Measurements from ENCODE around the gene ACAA2. TPM values are rescaled to one million over a fixed set of nuclear protein-coding genes. Genes with fewer than 3 reads are reported as not detected.
"Not testable (repeated sequence)": the region's sequence is repeated elsewhere in the genome, so short reads cannot be mapped to it uniquely, and the experiment has no call there.

Gene ACAA2
- total and polyA plus RNA-seq, 3 experiments from 2014 or later = 72.2 to 100 (median 72.4) TPM

DNA sequence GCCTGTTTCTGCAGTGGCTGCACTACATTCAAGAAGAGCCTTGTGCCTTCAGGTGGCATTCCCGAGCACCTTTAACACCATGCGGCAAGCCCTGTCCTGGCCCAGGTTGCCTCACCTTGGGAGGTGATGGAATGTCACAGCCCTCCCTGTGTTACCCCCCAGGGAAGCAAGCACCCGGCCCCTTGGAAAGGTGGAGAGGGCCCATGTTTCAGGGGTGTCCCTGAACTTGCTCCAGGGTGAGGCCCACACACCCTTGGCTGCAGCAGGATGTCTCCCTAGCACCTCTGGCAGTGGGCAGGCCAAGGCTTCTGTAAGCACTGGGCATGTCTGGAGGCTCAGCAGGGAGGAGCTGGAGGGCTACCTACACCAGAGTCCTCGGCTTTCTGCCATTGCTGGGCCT is 29.3 kb upstream of the ACAA2 start:
- Mint-ChIP-seq H3K27ac (no peak overlapping the region), H3K4me3 (no peak overlapping the region), H3K9me3 (no peaks in the 10 kb centered on the region), H3K27me3 (peaks cover 0 to 2% of the 10 kb centered on the region in 2 donors), H3K4me1 (peaks cover 0 to 6% (median 4%) of the 10 kb centered on the region in 3 donors), H3K36me3 (no peaks in the 10 kb centered on the region)
- Histone ChIP-seq H3K27ac (ENCODE audit: low read depth, low read length) (no peak overlapping the region), H3K9me3 (ENCODE audit: low read length) (no peaks in the 10 kb centered on the region), H3K4me1 (ENCODE audit: insufficient read depth, low read length) (no peaks in the 10 kb centered on the region), H3K4me3 (ENCODE audit: low read length) (no peak overlapping the region), H3K36me3 (ENCODE audit: insufficient read depth, low read length) (no peaks in the 10 kb centered on the region), H3K27me3 (ENCODE audit: insufficient read depth, low read length, poor library complexity, severe bottlenecking) (no peaks in the 10 kb centered on the region)
- ChIA-PET POLR2A (no interaction called here), CTCF (no interaction called here)
- no peak for DNase-seq

DNA sequence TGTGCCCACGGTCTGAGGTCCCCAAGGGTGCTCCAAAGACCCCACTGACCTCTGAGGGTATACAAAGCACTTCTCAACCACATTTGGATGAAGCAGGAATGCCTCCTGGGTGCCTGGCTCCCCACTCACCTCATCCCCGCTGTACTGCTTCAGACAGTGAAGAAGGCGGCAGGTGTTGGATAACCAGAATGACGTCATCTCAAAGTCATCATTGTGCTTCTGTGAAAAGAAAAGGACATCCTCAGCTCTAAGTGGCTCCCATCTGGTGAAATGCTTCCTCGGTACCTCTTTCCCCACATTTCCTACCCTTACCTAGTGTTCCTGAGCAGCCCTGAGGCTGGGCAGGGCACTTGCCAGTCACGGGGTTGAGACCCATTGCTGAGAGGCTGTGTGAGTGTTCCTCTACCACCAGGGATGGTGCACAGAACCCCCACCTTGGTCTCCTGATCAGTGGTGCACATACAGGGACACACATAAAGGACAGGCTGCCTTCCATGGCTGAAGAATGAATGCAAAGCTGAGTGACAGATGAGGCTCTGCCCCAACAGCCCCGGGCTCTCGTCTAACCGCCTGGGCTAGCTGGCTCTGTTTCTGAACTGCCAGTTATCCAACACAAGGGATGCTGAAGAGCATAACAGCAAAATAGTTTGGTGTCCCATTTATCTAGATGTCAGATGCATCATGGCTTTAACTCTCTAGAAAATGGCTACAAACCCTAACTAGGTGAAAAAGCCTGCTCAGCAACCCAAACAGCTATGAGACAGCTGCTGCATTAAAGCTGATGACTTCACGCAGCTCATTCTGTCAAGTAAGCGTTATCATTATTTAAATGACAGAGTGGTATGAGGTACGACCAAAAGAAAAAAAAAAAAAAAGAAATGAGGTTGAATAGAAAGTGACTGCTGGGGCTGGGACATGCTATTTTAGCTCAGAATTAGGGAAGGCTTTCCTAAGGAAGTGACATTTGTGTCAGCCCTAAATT is 28.2 kb upstream of the ACAA2 start:
- peaks cover 2 to 6% (median 4%) of the 10 kb centered on the region in 3 donors for H3K4me1 Mint-ChIP-seq
- ChIA-PET POLR2A (interaction anchor here (0.6 kb wide), 1 partner anchor 1009 kb away, joined by 3 read pairs; no protein-coding TSS in a partner anchor), CTCF (interaction anchor here (0.7 to 1.5 kb wide), 3 partner anchors 17 to 331 kb away, joined by 3 to 4 read pairs (median 3); no protein-coding TSS in a partner anchor)
- no peaks in the 10 kb centered on the region for H3K27me3 Mint-ChIP-seq
- H3K9me3 Mint-ChIP-seq = no peaks in the 10 kb centered on the region
- Histone ChIP-seq H3K4me3 (ENCODE audit: low read length) (no peak overlapping the region), H3K36me3 (ENCODE audit: insufficient read depth, low read length) (no peaks in the 10 kb centered on the region), H3K9me3 (ENCODE audit: low read length) (no peaks in the 10 kb centered on the region), H3K27me3 (ENCODE audit: insufficient read depth, low read length, poor library complexity, severe bottlenecking) (no peaks in the 10 kb centered on the region), H3K27ac (ENCODE audit: low read depth, low read length) (no peak overlapping the region), H3K4me1 (ENCODE audit: insufficient read depth, low read length) (no peaks in the 10 kb centered on the region)
- DNase-seq = no peak
- no peak overlapping the region for H3K4me3 Mint-ChIP-seq
- peak overlapping the region in 1 of 8 donors; percentile 72 for H3K27ac Mint-ChIP-seq
- no peaks in the 10 kb centered on the region for H3K36me3 Mint-ChIP-seq

DNA sequence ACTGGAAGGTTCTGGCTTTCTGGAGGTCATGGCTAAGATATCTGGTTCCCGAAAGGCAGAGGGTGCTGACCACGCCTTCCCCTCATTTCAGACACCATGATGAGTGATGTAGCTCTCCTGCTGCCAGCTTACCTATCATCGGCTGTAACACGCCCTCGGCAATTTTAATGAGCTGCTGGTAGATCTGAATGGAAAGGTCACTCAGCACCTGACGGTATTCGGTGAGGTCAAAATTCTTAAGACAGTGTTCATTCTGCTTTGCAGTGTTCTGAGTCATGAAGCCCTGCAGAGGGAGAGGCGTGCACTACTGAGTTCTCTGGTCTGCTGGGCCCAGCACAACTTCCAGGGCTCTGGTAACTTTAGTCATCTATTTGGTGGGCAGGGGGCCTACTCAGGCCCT is 25.7 kb upstream of the ACAA2 start:
- H3K27me3 Mint-ChIP-seq = no peaks in the 10 kb centered on the region
- H3K36me3 Mint-ChIP-seq = no peaks in the 10 kb centered on the region
- H3K4me1 Mint-ChIP-seq = peaks cover 2 to 11% (median 4%) of the 10 kb centered on the region in 3 donors
- H3K27me3 ChIP-seq (ENCODE audit: insufficient read depth, low read length, poor library complexity, severe bottlenecking) = no peaks in the 10 kb centered on the region
- no peak for DNase-seq
- ChIA-PET CTCF (no interaction called here), POLR2A (no interaction called here)
- H3K9me3 Mint-ChIP-seq = no peaks in the 10 kb centered on the region
- no peak overlapping the region for H3K4me3 Mint-ChIP-seq
- no peaks in the 10 kb centered on the region for H3K36me3 ChIP-seq (ENCODE audit: insufficient read depth, low read length)
- H3K27ac ChIP-seq (ENCODE audit: low read depth, low read length) = no peak overlapping the region
- H3K9me3 ChIP-seq (ENCODE audit: low read length) = no peaks in the 10 kb centered on the region
- H3K4me1 ChIP-seq (ENCODE audit: insufficient read depth, low read length) = no peaks in the 10 kb centered on the region
- no peak overlapping the region for H3K4me3 ChIP-seq (ENCODE audit: low read length)
- H3K27ac Mint-ChIP-seq = peak overlapping the region in 1 of 8 donors; percentile 27

DNA sequence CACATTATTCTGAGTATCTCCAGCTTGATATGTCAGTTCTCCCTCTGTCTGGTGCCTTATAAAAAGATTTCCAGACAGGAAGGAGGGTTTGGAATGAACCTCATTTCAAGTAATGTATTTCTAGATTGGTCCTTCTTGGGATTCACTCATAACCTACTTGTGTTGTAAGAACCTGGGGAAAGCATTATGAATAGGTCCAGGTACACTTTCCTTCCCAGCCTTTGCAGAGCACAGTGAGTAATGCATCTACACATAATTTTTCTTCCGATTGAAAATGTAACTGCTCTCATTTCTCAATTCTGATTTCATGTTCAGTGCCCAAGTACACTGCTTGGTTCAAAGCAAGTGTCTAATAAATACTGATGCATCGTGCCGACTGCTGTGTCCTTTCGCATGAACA is 25.0 kb upstream of the ACAA2 start:
- peaks cover 2 to 11% (median 4%) of the 10 kb centered on the region in 3 donors for H3K4me1 Mint-ChIP-seq
- no peak overlapping the region for H3K4me3 Mint-ChIP-seq
- no peak overlapping the region for H3K27ac ChIP-seq (ENCODE audit: low read depth, low read length)
- H3K27me3 Mint-ChIP-seq = no peaks in the 10 kb centered on the region
- no peaks in the 10 kb centered on the region for H3K9me3 ChIP-seq (ENCODE audit: low read length)
- H3K36me3 ChIP-seq (ENCODE audit: insufficient read depth, low read length) = no peaks in the 10 kb centered on the region
- H3K27me3 ChIP-seq (ENCODE audit: insufficient read depth, low read length, poor library complexity, severe bottlenecking) = no peaks in the 10 kb centered on the region
- H3K4me3 ChIP-seq (ENCODE audit: low read length) = no peak overlapping the region
- POLR2A ChIA-PET = no interaction called here
- peak overlapping the region in 1 of 8 donors; percentile 11 for H3K27ac Mint-ChIP-seq
- no peak for DNase-seq
- H3K36me3 Mint-ChIP-seq = no peaks in the 10 kb centered on the region
- H3K4me1 ChIP-seq (ENCODE audit: insufficient read depth, low read length) = no peaks in the 10 kb centered on the region
- no peaks in the 10 kb centered on the region for H3K9me3 Mint-ChIP-seq
- CTCF ChIA-PET = no interaction called here

DNA sequence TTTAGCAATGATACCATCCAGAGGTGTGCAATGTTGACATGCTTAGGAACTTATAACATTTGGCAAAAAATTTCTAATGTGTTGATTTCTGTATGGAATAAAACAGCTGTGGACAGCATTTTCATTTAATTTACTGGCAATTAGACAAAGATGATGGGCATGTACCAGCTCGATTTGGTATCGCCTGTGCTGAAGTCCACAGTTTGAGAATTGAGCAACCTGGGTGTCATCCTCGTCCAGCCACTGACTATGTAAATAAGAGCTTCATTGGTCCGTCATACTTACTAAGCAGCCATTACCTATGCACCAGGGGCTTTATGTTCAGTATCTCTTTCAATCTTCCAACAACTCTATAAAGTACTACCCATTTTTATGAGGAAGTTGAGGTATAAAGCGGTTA is 24.6 kb upstream of the ACAA2 start:
- DNase-seq = no peak
- Mint-ChIP-seq H3K4me1 (peaks cover 0 to 11% (median 2%) of the 10 kb centered on the region in 3 donors), H3K36me3 (no peaks in the 10 kb centered on the region), H3K27ac (no peak overlapping the region), H3K4me3 (no peak overlapping the region), H3K27me3 (no peaks in the 10 kb centered on the region), H3K9me3 (no peaks in the 10 kb centered on the region)
- no peak overlapping the region for H3K4me3 ChIP-seq (ENCODE audit: low read length)
- H3K9me3 ChIP-seq (ENCODE audit: low read length) = no peaks in the 10 kb centered on the region
- no peaks in the 10 kb centered on the region for H3K27me3 ChIP-seq (ENCODE audit: insufficient read depth, low read length, poor library complexity, severe bottlenecking)
- H3K27ac ChIP-seq (ENCODE audit: low read depth, low read length) = no peak overlapping the region
- H3K4me1 ChIP-seq (ENCODE audit: insufficient read depth, low read length) = no peaks in the 10 kb centered on the region
- ChIA-PET CTCF (no interaction called here), POLR2A (no interaction called here)
- no peaks in the 10 kb centered on the region for H3K36me3 ChIP-seq (ENCODE audit: insufficient read depth, low read length)

DNA sequence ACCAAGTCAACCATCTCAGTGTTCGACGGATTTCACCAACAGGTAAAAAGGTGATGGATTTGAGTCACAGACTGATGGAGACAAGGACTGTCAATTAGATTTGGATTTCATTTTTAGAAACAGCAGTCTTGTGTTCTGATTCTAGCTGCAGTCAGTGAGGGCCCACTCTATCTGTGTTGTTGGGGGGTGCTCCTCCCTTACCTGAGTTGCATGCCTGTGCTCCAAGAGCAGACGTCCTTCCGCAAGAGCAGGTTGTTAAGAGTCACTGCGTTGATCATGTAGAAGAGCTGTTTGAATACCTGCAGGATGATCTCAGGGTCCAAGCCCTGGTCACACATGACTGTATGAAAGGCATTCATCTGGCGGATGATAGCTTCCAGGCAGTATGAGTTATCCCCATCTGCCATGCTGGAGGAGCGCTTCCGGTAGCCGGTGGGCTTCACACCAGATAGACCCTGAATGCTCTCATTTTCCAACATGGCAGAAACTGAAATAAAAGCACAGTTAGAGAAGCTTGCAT is 24.0 kb upstream of the ACAA2 start:
- DNase-seq; H3K4me3 Mint-ChIP-seq; CTCF ChIA-PET; H3K27me3 ChIP-seq (ENCODE audit: insufficient read depth, low read length, poor library complexity, severe bottlenecking); H3K36me3 ChIP-seq (ENCODE audit: insufficient read depth, low read length); H3K4me3 ChIP-seq (ENCODE audit: low read length); H3K27ac ChIP-seq (ENCODE audit: low read depth, low read length); H3K27ac Mint-ChIP-seq; H3K27me3 Mint-ChIP-seq; H3K4me1 ChIP-seq (ENCODE audit: insufficient read depth, low read length); POLR2A ChIA-PET; H3K9me3 Mint-ChIP-seq; H3K9me3 ChIP-seq (ENCODE audit: low read length); H3K36me3 Mint-ChIP-seq: not testable (repeated sequence)
- H3K4me1 Mint-ChIP-seq = peaks cover 0 to 11% (median 4%) of the 10 kb centered on the region in 3 donors

DNA sequence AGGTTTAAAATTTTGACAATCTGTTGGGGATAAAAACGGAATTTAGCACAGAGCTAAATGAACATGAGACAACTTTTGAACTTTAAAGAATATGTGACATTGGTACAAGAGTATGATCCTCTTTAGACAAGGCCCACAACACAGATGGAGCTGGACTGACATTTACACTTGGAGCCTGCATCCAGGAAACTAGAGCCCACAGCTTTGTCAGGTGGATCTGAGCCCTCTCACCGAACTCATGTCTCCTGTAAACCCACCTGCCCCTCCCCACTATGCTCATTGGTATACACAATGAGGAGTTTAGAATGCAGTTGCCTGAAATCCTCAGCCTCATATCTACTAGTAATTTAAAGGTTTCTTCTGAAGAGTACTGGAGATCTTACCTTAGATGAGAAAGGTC is 22.1 kb upstream of the ACAA2 start:
- Histone ChIP-seq H3K4me3 (ENCODE audit: low read length) (no peak overlapping the region), H3K36me3 (ENCODE audit: insufficient read depth, low read length) (no peaks in the 10 kb centered on the region), H3K27ac (ENCODE audit: low read depth, low read length) (no peak overlapping the region), H3K4me1 (ENCODE audit: insufficient read depth, low read length) (no peaks in the 10 kb centered on the region), H3K27me3 (ENCODE audit: insufficient read depth, low read length, poor library complexity, severe bottlenecking) (no peaks in the 10 kb centered on the region), H3K9me3 (ENCODE audit: low read length) (no peaks in the 10 kb centered on the region)
- H3K27ac Mint-ChIP-seq = peak overlapping the region in 1 of 8 donors; percentile 23
- no peak for DNase-seq
- ChIA-PET CTCF (no interaction called here), POLR2A (no interaction called here)
- H3K36me3 Mint-ChIP-seq = no peaks in the 10 kb centered on the region
- no peaks in the 10 kb centered on the region for H3K9me3 Mint-ChIP-seq
- H3K27me3 Mint-ChIP-seq = no peaks in the 10 kb centered on the region
- no peak overlapping the region for H3K4me3 Mint-ChIP-seq
- peaks cover 0 to 11% (median 5%) of the 10 kb centered on the region in 3 donors for H3K4me1 Mint-ChIP-seq

DNA sequence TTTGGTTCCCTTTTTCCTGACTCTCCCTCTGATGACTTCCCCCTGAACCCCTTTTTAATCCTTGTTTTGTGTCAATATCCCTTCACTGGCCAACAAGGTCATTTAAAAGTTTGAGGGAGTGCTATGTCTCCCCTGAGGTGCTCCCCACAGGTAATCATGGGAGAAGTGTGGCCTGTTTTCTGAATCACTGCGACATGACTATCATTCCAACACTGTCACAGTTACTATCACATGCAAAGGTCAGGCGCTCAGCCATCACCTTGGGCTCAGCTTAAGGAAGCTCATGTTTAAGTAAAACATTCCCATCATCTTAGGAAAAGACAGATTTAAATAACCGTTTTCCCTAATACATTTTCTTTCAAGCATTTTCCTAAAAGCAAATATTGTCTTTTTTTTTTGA is 20.9 kb upstream of the ACAA2 start:
- H3K27ac Mint-ChIP-seq = peak overlapping the region in 1 of 8 donors; percentile 33
- H3K27me3 ChIP-seq (ENCODE audit: insufficient read depth, low read length, poor library complexity, severe bottlenecking) = no peaks in the 10 kb centered on the region
- peaks cover 0 to 4% (median 0%) of the 10 kb centered on the region in 5 donors for H3K9me3 Mint-ChIP-seq
- peaks cover 0 to 11% (median 5%) of the 10 kb centered on the region in 3 donors for H3K4me1 Mint-ChIP-seq
- DNase-seq = no peak
- no peaks in the 10 kb centered on the region for H3K27me3 Mint-ChIP-seq
- H3K4me3 ChIP-seq (ENCODE audit: low read length) = no peak overlapping the region
- H3K4me1 ChIP-seq (ENCODE audit: insufficient read depth, low read length) = no peaks in the 10 kb centered on the region
- H3K36me3 Mint-ChIP-seq = peaks cover 0 to 8% (median 0%) of the 10 kb centered on the region in 3 donors
- no peaks in the 10 kb centered on the region for H3K36me3 ChIP-seq (ENCODE audit: insufficient read depth, low read length)
- H3K4me3 Mint-ChIP-seq = no peak overlapping the region
- no peak overlapping the region for H3K27ac ChIP-seq (ENCODE audit: low read depth, low read length)
- POLR2A ChIA-PET = no interaction called here
- no peaks in the 10 kb centered on the region for H3K9me3 ChIP-seq (ENCODE audit: low read length)
- CTCF ChIA-PET = no interaction called here
